WTC11 (cell line): ENCODE results near the gene OXSR1. TPM values are rescaled to one million over a fixed set of nuclear protein-coding genes. Genes with fewer than 3 reads are reported as not detected.

Experiments used
- ATAC-seq: fragments of 200-7000 bp; cut with Tn5 transposase; 2 replicates; pipeline ENCODE4 v1.10.0; 2021; ENCODE audit warnings: mild to moderate bottlenecking, moderate library complexity
- CTCF ChIA-PET: fragments of 300-600 bp; sonication (Branson Sonifier 250); formaldehyde crosslinking; loops from one replicate; lab custom pipeline; 2021; ENCODE audit warnings: antibody characterized with exemption; lab: Charles Lee
- POLR2A ChIA-PET: fragments of 350-600 bp; sonication (Branson Sonifier 250); formaldehyde crosslinking; loops from one replicate; lab custom pipeline; 2021; ENCODE audit warnings: antibody characterized with exemption; lab: Charles Lee
- DNase-seq: peaks from one replicate; pipeline ENCODE4 v3.0.0; 2021; ENCODE audit warnings: low spot score
- H3K27ac Mint-ChIP-seq: 2 replicates; pipeline ENCODE4 v1.8.0; 2021; ENCODE audit warnings: mixed read lengths
- H3K27me3 Mint-ChIP-seq: 2 replicates; pipeline ENCODE4 v1.8.0; 2021; ENCODE audit warnings: low read depth, mild to moderate bottlenecking, moderate library complexity, mixed read lengths
- H3K36me3 Mint-ChIP-seq: 2 replicates; pipeline ENCODE4 v1.8.0; 2021; ENCODE audit warnings: mixed read lengths
- H3K4me1 Mint-ChIP-seq: 2 replicates; pipeline ENCODE4 v1.8.0; 2022; ENCODE audit warnings: mixed read lengths
- H3K4me3 Mint-ChIP-seq: 2 replicates; pipeline ENCODE4 v1.8.0; 2021; ENCODE audit warnings: mild to moderate bottlenecking, moderate library complexity, mixed read lengths
- H3K9me3 Mint-ChIP-seq: 2 replicates; pipeline ENCODE4 v1.8.0; 2021; ENCODE audit warnings: mixed read lengths
- CREM ChIP-seq: sonication (generic); formaldehyde crosslinking; IDR thresholded peaks from 2 replicates; pipeline ENCODE4 v1.8.1; 2022; ENCODE audit warnings: mild to moderate bottlenecking, missing genetic modification reagents, moderate library complexity
- ELF4 ChIP-seq: sonication (generic); formaldehyde crosslinking; IDR thresholded peaks from 2 replicates; pipeline ENCODE4 v1.8.1; 2022; ENCODE audit warnings: low read depth, mild to moderate bottlenecking, moderate library complexity, missing genetic modification reagents
- EMX1 ChIP-seq: fragments of 250-450 bp; sonication (Bioruptor Pico); IDR thresholded peaks from 2 replicates; pipeline ENCODE4 v1.8.0; 2021; ENCODE audit warnings: mild to moderate bottlenecking
- GRHL2 ChIP-seq: fragments of 250-450 bp; sonication (Bioruptor Pico); IDR thresholded peaks from 2 replicates; pipeline ENCODE4 v1.8.0; 2022; ENCODE audit warnings: mild to moderate bottlenecking, moderate library complexity; ENCODE audit not compliant: insufficient replicate concordance, severe bottlenecking
- KAT7 ChIP-seq: sonication (generic); formaldehyde crosslinking; IDR thresholded peaks from 2 replicates; pipeline ENCODE4 v1.8.1; 2023; ENCODE audit warnings: missing genetic modification reagents, mild to moderate bottlenecking, borderline replicate concordance
- NR1H2 ChIP-seq: sonication (generic); formaldehyde crosslinking; IDR thresholded peaks from 2 replicates; pipeline ENCODE4 v1.9.0; 2021; ENCODE audit warnings: mild to moderate bottlenecking, moderate library complexity, missing genetic modification reagents
- NR2C2 ChIP-seq: sonication (generic); formaldehyde crosslinking; IDR thresholded peaks from 2 replicates; pipeline ENCODE4 v1.8.0; 2022; ENCODE audit warnings: mild to moderate bottlenecking, missing genetic modification reagents
- OVOL2 ChIP-seq: fragments of 250-450 bp; sonication (Bioruptor Pico); IDR thresholded peaks from 2 replicates; pipeline ENCODE4 v1.9.0; 2021; ENCODE audit warnings: mild to moderate bottlenecking, borderline replicate concordance
- ZNF396 ChIP-seq: fragments of 250-450 bp; sonication (Bioruptor Pico); IDR thresholded peaks from 2 replicates; pipeline ENCODE4 v1.8.0; 2021; ENCODE audit warnings: mild to moderate bottlenecking, moderate library complexity, borderline replicate concordance
- total RNA-seq: library from RNA; stranded (reverse); gene quantifications from 3 replicates; pipeline ENCODE4 v1.2.3, GENCODE V29; 2021
- TF ChIP-seq, protein P1 (sequence below): sonication (generic); formaldehyde crosslinking; IDR thresholded peaks from 2 replicates; pipeline ENCODE4 v1.8.1; 2022; ENCODE audit warnings: mild to moderate bottlenecking, moderate library complexity, missing genetic modification reagents
- TF ChIP-seq, protein P2 (sequence below): sonication (generic); formaldehyde crosslinking; IDR thresholded peaks from 2 replicates; pipeline ENCODE4 v1.8.1; 2023; ENCODE audit warnings: mild to moderate bottlenecking, missing genetic modification reagents, moderate library complexity
- TF ChIP-seq, protein P3 (sequence below): sonication (generic); formaldehyde crosslinking; IDR thresholded peaks from 2 replicates; pipeline ENCODE4 v1.8.1; 2022; ENCODE audit warnings: low read depth, mild to moderate bottlenecking, moderate library complexity, missing genetic modification reagents, borderline replicate concordance
- TF ChIP-seq, protein P4 (sequence below): fragments of 200-600 bp; IDR thresholded peaks from 2 replicates; pipeline ENCODE4 v1.8.0; 2022; ENCODE audit warnings: antibody characterized with exemption
- TF ChIP-seq, protein P5 (sequence below): sonication (generic); formaldehyde crosslinking; IDR thresholded peaks from 2 replicates; pipeline ENCODE4 v1.8.0; 2022; ENCODE audit warnings: mild to moderate bottlenecking, missing genetic modification reagents
- TF ChIP-seq, protein P6 (sequence below): sonication (generic); formaldehyde crosslinking; IDR thresholded peaks from 2 replicates; pipeline ENCODE4 v1.8.1; 2023; ENCODE audit warnings: mild to moderate bottlenecking, moderate library complexity, missing genetic modification reagents

Gene OXSR1
- total RNA-seq, 1 experiment from 2014 or later, result 50.6 TPM

- TF ChIP-seq, protein P1, sequence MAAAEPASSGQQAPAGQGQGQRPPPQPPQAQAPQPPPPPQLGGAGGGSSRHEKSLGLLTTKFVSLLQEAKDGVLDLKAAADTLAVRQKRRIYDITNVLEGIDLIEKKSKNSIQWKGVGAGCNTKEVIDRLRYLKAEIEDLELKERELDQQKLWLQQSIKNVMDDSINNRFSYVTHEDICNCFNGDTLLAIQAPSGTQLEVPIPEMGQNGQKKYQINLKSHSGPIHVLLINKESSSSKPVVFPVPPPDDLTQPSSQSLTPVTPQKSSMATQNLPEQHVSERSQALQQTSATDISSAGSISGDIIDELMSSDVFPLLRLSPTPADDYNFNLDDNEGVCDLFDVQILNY, result no peak
- TF ChIP-seq, all 79 proteins: peak for 0
These were observed 2.3 kb downstream of the OXSR1 start (continued) for GRCh38 chr3:38167591-38167990.

DNA sequence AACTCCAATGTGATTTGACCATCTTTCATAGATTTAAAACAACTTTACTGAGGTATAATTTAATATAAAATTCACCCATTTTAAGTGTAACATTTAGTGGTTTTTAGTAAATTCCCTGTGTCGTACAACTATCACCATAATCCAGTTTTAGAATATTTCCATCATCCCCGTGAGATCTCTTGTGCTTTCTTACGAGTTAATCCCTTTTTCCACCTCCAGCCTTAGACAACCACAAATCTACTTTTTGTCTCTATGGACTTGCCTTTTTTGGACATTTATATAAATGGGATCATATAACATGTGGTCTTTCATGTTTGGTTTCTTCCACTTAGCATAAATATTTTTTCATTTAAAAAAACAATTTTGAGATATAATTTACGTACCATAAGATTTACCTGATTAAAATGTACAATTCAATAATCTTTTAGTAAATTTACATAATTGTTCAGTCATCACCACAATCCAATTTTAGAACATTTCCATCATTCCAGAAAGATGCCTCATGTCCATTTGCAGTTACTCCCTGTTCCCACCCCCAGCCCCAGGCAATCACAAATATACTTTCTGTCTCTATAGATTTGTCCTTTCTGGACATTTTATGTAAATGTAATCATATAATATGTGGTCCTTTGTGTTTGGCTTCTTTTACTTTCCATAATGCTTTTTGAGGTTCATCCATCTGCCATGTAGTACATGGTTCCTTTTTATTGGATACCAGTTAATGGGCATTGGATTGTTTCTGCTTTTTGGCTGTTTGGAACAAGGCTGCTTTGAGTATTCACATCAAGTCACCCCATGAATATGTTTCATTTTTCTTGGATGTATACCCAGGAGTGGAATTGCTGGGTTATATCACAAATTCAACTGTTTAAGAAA is 3.1 kb downstream of the OXSR1 start:
- POLR2A ChIA-PET, result no interaction called here
- no peak for DNase-seq
- Mint-ChIP-seq H3K27me3 (no peaks in the 10 kb centered on the region), H3K9me3 (no peaks in the 10 kb centered on the region), H3K27ac (0 out of 2 replicates have a peak overlapping the region, but pooled peaks have one; percentile 23), H3K4me1 (peaks cover 45% of the 10 kb centered on the region), H3K4me3 (no peak overlapping the region), H3K36me3 (peaks cover 3% of the 10 kb centered on the region; the same call in 1 of the 2 replicates)
- CTCF ChIA-PET, result no interaction called here
- ATAC-seq, result no peak
- TF ChIP-seq, protein P2, sequence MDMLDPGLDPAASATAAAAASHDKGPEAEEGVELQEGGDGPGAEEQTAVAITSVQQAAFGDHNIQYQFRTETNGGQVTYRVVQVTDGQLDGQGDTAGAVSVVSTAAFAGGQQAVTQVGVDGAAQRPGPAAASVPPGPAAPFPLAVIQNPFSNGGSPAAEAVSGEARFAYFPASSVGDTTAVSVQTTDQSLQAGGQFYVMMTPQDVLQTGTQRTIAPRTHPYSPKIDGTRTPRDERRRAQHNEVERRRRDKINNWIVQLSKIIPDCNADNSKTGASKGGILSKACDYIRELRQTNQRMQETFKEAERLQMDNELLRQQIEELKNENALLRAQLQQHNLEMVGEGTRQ (CRISPR knock-in tag), result no peak
- TF ChIP-seq KAT7 (CRISPR knock-in tag) (no peak), ELF4 (CRISPR knock-in tag) (no peak), CREM (CRISPR knock-in tag) (no peak), NR2C2 (CRISPR knock-in tag) (no peak)
- TF ChIP-seq, protein P3, sequence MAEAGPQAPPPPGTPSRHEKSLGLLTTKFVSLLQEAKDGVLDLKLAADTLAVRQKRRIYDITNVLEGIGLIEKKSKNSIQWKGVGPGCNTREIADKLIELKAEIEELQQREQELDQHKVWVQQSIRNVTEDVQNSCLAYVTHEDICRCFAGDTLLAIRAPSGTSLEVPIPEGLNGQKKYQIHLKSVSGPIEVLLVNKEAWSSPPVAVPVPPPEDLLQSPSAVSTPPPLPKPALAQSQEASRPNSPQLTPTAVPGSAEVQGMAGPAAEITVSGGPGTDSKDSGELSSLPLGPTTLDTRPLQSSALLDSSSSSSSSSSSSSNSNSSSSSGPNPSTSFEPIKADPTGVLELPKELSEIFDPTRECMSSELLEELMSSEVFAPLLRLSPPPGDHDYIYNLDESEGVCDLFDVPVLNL (CRISPR knock-in tag), result no peak
- TF ChIP-seq, protein P4, sequence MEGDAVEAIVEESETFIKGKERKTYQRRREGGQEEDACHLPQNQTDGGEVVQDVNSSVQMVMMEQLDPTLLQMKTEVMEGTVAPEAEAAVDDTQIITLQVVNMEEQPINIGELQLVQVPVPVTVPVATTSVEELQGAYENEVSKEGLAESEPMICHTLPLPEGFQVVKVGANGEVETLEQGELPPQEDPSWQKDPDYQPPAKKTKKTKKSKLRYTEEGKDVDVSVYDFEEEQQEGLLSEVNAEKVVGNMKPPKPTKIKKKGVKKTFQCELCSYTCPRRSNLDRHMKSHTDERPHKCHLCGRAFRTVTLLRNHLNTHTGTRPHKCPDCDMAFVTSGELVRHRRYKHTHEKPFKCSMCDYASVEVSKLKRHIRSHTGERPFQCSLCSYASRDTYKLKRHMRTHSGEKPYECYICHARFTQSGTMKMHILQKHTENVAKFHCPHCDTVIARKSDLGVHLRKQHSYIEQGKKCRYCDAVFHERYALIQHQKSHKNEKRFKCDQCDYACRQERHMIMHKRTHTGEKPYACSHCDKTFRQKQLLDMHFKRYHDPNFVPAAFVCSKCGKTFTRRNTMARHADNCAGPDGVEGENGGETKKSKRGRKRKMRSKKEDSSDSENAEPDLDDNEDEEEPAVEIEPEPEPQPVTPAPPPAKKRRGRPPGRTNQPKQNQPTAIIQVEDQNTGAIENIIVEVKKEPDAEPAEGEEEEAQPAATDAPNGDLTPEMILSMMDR, result no peak

GRCh38 chr3:38169027-38169317 is 3.6 kb downstream of the OXSR1 start:
- H3K27me3 Mint-ChIP-seq, result no peaks in the 10 kb centered on the region
- CTCF ChIA-PET, result no interaction called here
- H3K9me3 Mint-ChIP-seq, result no peaks in the 10 kb centered on the region
- no peak overlapping the region for H3K4me3 Mint-ChIP-seq
- peaks cover 51% of the 10 kb centered on the region for H3K4me1 Mint-ChIP-seq
- no peak overlapping the region for H3K27ac Mint-ChIP-seq
- DNase-seq (no peak), ATAC-seq (no peak)
- peaks cover 3% of the 10 kb centered on the region; the same call in 1 of the 2 replicates for H3K36me3 Mint-ChIP-seq
- TF ChIP-seq GRHL2, result no peak
- no peak for TF ChIP-seq NR1H2
- TF ChIP-seq EMX1 (CRISPR knock-in tag), result no peak
- TF ChIP-seq, protein P5, sequence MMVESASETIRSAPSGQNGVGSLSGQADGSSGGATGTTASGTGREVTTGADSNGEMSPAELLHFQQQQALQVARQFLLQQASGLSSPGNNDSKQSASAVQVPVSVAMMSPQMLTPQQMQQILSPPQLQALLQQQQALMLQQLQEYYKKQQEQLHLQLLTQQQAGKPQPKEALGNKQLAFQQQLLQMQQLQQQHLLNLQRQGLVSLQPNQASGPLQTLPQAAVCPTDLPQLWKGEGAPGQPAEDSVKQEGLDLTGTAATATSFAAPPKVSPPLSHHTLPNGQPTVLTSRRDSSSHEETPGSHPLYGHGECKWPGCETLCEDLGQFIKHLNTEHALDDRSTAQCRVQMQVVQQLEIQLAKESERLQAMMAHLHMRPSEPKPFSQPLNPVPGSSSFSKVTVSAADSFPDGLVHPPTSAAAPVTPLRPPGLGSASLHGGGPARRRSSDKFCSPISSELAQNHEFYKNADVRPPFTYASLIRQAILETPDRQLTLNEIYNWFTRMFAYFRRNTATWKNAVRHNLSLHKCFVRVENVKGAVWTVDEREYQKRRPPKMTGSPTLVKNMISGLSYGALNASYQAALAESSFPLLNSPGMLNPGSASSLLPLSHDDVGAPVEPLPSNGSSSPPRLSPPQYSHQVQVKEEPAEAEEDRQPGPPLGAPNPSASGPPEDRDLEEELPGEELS, result no peak
- TF ChIP-seq ZNF396 (CRISPR knock-in tag), result no peak
- TF ChIP-seq, protein P6, sequence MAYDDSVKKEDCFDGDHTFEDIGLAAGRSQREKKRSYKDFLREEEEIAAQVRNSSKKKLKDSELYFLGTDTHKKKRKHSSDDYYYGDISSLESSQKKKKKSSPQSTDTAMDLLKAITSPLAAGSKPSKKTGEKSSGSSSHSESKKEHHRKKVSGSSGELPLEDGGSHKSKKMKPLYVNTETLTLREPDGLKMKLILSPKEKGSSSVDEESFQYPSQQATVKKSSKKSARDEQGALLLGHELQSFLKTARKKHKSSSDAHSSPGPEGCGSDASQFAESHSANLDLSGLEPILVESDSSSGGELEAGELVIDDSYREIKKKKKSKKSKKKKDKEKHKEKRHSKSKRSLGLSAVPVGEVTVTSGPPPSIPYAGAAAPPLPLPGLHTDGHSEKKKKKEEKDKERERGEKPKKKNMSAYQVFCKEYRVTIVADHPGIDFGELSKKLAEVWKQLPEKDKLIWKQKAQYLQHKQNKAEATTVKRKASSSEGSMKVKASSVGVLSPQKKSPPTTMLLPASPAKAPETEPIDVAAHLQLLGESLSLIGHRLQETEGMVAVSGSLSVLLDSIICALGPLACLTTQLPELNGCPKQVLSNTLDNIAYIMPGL, result no peak
- TF ChIP-seq OVOL2 (CRISPR knock-in tag), result no peak
- POLR2A ChIA-PET, result no interaction called here
